ENCODE data around the gene HTR1B.

GRCh38 chr6:77463861-77464494 lies 687 bp upstream of the HTR1B start:
- TF ChIP-seq CTCF (optimal IDR thresholded peaks at IDR 0.05 in 1 of 3, IDR thresholded peaks at IDR 0.05 in 1 of 3, conservative IDR thresholded peaks at IDR 0.05 in 1 of 3; ENCODE audit: extremely low read depth in 1 of 3, insufficient read depth in 2 of 3, low read length in 3 of 3) (no peak), EZH2 (IDR thresholded peaks at IDR 0.05; ENCODE audit: low read length) (peak; percentile 8)
